Stimulated activated CD4-positive, alpha-beta T cell treated with anti-CD3 and anti-CD28 coated beads, Interleukin-15, amount 100 ng/mL, for 1 hour (primary cell): ENCODE measurements around the gene RNASE7.
"Not testable (repeated sequence)": the region's sequence is repeated elsewhere in the genome, so short reads cannot be mapped to it uniquely, and the experiment has no call there.

ENCODE experiments used
- DNase-seq, 2 donors: peaks; one replicate each; pipeline ENCODE4 v3.0.0-alpha.2; 2020; ENCODE audit warnings: low read depth in 1 of 2, low spot score in 1 of 2

RNASE7 gene

GRCh38 chr14:21041676-21042433 lies at the start of gene RNASE7:
TSS of gene RNASE7 (plus strand) at chr14:21042362. CDS start at chr14:21042993, 631 bp downstream.
- DNase-seq: no peak

GRCh38 chr14:20996521-20996920 lies 45.6 kb upstream of the RNASE7 start:
- DNase-seq: no peak

GRCh38 chr14:20997115-20997514 lies 45.0 kb upstream of the RNASE7 start:
- no peak for DNase-seq

GRCh38 chr14:20997564-20997963 lies 44.6 kb upstream of the RNASE7 start:
- DNase-seq: no peak

- no peak for DNase-seq
Observed at GRCh38 chr14:20998139-20998538, 44.0 kb upstream of the RNASE7 start.

- no peak for DNase-seq
Observed at GRCh38 chr14:20998674-20999366, 43.3 kb upstream of the RNASE7 start, which contains the start of gene SLC39A2. TSS of gene SLC39A2 (plus strand) at chr14:20999293. CDS start at chr14:20999447, 154 bp downstream.

GRCh38 chr14:20999591-20999990 lies 42.6 kb upstream of the RNASE7 start:
- no peak for DNase-seq

- DNase-seq: no peak
Observed at GRCh38 chr14:21001218-21001617, 40.9 kb upstream of the RNASE7 start.

- no peak for DNase-seq
Observed at GRCh38 chr14:21003788-21004346, 38.3 kb upstream of the RNASE7 start.

GRCh38 chr14:21009721-21010120 lies 32.4 kb upstream of the RNASE7 start:
- DNase-seq: not testable (repeated sequence)

GRCh38 chr14:21011136-21011535 lies 31.0 kb upstream of the RNASE7 start:
- no peak for DNase-seq

- DNase-seq: peak; percentile 55 to 60
Observed at GRCh38 chr14:21014761-21015190, 27.4 kb upstream of the RNASE7 start.

- no peak for DNase-seq
Observed at GRCh38 chr14:21015312-21015711, 26.9 kb upstream of the RNASE7 start.

- no peak for DNase-seq
Observed at GRCh38 chr14:21016413-21017190, 25.6 kb upstream of the RNASE7 start.

- no peak for DNase-seq
Observed at GRCh38 chr14:21017528-21018245, 24.5 kb upstream of the RNASE7 start.

GRCh38 chr14:21018286-21018685 lies 23.9 kb upstream of the RNASE7 start:
- no peak for DNase-seq

GRCh38 chr14:21018781-21019180 lies 23.4 kb upstream of the RNASE7 start:
- no peak for DNase-seq

GRCh38 chr14:21019366-21019765 lies 22.8 kb upstream of the RNASE7 start:
- DNase-seq: no peak

- DNase-seq: no peak
Observed at GRCh38 chr14:21020977-21021545, 21.1 kb upstream of the RNASE7 start.

GRCh38 chr14:21022686-21023085 lies 19.5 kb upstream of the RNASE7 start:
- no peak for DNase-seq
